GM12878 (cell line): ENCODE results near the gene TTC31.

Experiments used
- CHD1 ChIP-seq: IDR thresholded peaks from 2 replicates; pipeline ENCODE4 v1.6.1; 2012; ENCODE audit warnings: low read depth, low read length, improper control_type of control experiment
- ETV6 ChIP-seq, 2 experiments: fragments of 450-650 bp in 1 of 2; IDR thresholded peaks in 1 of 2; conservative IDR thresholded peaks in 1 of 2; 2 replicates each; pipeline ENCODE4 v1.6.1; 2014; ENCODE audit warnings: antibody characterized with exemption in 1 of 2, borderline replicate concordance in 1 of 2, low read depth in 1 of 2, mild to moderate bottlenecking in 1 of 2, moderate library complexity in 1 of 2
- HDGF ChIP-seq: fragments of 450-650 bp; IDR thresholded peaks from 2 replicates; pipeline ENCODE4 v1.6.1; 2016; ENCODE audit warnings: antibody characterized with exemption
- JUND ChIP-seq: IDR thresholded peaks from 2 replicates; pipeline ENCODE4 v1.6.1; 2012; ENCODE audit warnings: low read depth, mild to moderate bottlenecking, low read length, improper control_type of control experiment, moderate library complexity
- TF ChIP-seq, protein P1 (sequence below): IDR thresholded peaks from 2 replicates; pipeline ENCODE4 v1.6.1; 2012; ENCODE audit warnings: mild to moderate bottlenecking, low read depth, low read length
- TF ChIP-seq, protein P2 (sequence below): fragments of 450-650 bp; IDR thresholded peaks from 2 replicates; pipeline ENCODE4 v1.6.1; 2018; ENCODE audit warnings: borderline replicate concordance, mild to moderate bottlenecking; ENCODE audit not compliant: partially characterized antibody
- TF ChIP-seq, protein P3 (sequence below), 3 experiments: IDR thresholded peaks in 2 of 3; conservative IDR thresholded peaks in 1 of 3; 2 replicates each; pipeline ENCODE4 v1.5.1; 2011; ENCODE audit warnings: low read depth in 3 of 3, low read length in 3 of 3, mild to moderate bottlenecking in 3 of 3, control low read depth in 2 of 3, moderate library complexity in 2 of 3, inconsistent platforms in 1 of 3, mixed read lengths in 1 of 3; ENCODE audit not compliant: control insufficient read depth in 2 of 3, insufficient read depth in 1 of 3; ENCODE audit errors: extremely low read depth in 1 of 3

DNA sequence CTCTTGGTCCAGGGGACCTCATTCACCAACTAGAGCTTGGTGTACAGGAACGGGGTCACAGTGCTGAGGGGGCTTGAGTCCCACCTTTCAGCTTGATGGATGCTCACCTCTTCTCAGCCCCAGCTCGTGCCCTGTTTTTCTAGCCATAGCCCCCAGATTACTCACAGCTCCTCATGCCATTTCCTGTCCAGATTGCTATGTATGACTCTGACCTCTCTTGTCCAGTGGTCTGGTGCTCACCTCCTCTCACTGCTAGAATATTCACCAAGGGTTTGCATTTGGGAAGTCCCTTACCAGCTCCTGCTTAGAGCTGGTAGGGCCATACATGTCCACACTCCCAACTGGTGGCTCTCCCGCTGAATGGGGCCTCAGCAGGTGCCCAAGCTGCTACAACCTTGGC lies 10.7 kb downstream of the TTC31 start:
- no peak for TF ChIP-seq ETV6 (conservative IDR thresholded peaks at IDR 0.05 in 1 of 2, IDR thresholded peaks at IDR 0.05 in 1 of 2; ENCODE audit: borderline replicate concordance in 1 of 2, low read depth in 1 of 2)
- TF ChIP-seq, protein P1, sequence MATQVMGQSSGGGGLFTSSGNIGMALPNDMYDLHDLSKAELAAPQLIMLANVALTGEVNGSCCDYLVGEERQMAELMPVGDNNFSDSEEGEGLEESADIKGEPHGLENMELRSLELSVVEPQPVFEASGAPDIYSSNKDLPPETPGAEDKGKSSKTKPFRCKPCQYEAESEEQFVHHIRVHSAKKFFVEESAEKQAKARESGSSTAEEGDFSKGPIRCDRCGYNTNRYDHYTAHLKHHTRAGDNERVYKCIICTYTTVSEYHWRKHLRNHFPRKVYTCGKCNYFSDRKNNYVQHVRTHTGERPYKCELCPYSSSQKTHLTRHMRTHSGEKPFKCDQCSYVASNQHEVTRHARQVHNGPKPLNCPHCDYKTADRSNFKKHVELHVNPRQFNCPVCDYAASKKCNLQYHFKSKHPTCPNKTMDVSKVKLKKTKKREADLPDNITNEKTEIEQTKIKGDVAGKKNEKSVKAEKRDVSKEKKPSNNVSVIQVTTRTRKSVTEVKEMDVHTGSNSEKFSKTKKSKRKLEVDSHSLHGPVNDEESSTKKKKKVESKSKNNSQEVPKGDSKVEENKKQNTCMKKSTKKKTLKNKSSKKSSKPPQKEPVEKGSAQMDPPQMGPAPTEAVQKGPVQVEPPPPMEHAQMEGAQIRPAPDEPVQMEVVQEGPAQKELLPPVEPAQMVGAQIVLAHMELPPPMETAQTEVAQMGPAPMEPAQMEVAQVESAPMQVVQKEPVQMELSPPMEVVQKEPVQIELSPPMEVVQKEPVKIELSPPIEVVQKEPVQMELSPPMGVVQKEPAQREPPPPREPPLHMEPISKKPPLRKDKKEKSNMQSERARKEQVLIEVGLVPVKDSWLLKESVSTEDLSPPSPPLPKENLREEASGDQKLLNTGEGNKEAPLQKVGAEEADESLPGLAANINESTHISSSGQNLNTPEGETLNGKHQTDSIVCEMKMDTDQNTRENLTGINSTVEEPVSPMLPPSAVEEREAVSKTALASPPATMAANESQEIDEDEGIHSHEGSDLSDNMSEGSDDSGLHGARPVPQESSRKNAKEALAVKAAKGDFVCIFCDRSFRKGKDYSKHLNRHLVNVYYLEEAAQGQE, result no peak
- TF ChIP-seq, protein P2, sequence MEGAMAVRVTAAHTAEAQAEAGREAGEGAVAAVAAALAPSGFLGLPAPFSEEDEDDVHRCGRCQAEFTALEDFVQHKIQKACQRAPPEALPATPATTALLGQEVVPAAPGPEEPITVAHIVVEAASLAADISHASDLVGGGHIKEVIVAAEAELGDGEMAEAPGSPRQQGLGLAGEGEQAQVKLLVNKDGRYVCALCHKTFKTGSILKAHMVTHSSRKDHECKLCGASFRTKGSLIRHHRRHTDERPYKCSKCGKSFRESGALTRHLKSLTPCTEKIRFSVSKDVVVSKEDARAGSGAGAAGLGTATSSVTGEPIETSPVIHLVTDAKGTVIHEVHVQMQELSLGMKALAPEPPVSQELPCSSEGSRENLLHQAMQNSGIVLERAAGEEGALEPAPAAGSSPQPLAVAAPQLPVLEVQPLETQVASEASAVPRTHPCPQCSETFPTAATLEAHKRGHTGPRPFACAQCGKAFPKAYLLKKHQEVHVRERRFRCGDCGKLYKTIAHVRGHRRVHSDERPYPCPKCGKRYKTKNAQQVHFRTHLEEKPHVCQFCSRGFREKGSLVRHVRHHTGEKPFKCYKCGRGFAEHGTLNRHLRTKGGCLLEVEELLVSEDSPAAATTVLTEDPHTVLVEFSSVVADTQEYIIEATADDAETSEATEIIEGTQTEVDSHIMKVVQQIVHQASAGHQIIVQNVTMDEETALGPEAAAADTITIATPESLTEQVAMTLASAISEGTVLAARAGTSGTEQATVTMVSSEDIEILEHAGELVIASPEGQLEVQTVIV, result no peak
- TF ChIP-seq, protein P3, sequence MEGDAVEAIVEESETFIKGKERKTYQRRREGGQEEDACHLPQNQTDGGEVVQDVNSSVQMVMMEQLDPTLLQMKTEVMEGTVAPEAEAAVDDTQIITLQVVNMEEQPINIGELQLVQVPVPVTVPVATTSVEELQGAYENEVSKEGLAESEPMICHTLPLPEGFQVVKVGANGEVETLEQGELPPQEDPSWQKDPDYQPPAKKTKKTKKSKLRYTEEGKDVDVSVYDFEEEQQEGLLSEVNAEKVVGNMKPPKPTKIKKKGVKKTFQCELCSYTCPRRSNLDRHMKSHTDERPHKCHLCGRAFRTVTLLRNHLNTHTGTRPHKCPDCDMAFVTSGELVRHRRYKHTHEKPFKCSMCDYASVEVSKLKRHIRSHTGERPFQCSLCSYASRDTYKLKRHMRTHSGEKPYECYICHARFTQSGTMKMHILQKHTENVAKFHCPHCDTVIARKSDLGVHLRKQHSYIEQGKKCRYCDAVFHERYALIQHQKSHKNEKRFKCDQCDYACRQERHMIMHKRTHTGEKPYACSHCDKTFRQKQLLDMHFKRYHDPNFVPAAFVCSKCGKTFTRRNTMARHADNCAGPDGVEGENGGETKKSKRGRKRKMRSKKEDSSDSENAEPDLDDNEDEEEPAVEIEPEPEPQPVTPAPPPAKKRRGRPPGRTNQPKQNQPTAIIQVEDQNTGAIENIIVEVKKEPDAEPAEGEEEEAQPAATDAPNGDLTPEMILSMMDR (IDR thresholded peaks at IDR 0.05 in 2 of 3, conservative IDR thresholded peaks at IDR 0.05 in 1 of 3; ENCODE audit: control insufficient read depth in 2 of 3, extremely low read depth in 1 of 3, insufficient read depth in 1 of 3, low read depth in 3 of 3, low read length in 3 of 3), result no peak
- TF ChIP-seq JUND, result no peak
- TF ChIP-seq HDGF, result no peak
- no peak for TF ChIP-seq CHD1
